ENCODE results near the gene COPS8. TPM values are rescaled to one million over a fixed set of nuclear protein-coding genes. Genes with fewer than 3 reads are reported as not detected.

Gene COPS8
- total and polyA plus RNA-seq, 3 donors from 2014 or later, result 104 to 117 (median 108) TPM

DNA sequence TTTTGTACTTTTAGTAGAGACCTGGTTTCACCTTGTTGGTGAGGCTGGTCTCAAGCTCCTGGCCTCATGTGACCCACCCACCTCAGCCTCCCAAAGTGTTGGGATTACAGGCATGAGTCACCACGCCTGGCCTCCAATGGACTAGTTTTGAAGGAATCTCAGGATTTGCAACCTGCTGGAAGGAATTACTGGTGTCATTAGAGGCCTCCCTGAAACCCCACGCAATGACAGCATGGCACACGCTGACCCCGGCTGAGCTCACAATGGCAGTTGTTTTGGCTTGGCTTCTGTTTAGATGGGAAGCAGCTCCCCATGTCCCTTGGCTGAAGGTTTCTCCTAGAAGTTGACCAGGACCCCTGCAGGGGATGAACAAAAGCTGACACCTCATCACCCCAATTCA is 23.1 kb upstream of the COPS8 start:
- Histone ChIP-seq H3K36me3 (ENCODE audit: low read depth, missing control alignments) (no peaks in the 10 kb centered on the region), H3K9me3 (no peaks in the 10 kb centered on the region), H3K27ac (no peak overlapping the region), H3K27me3 (no peaks in the 10 kb centered on the region), H3K4me1 (peaks cover 3% of the 10 kb centered on the region), H3K4me3 (no peak overlapping the region)
- WGBS, 2 donors, result 81 to 91% methylated on average over 4 of the region's 4 CpGs
- no peak for DNase-seq
- TF ChIP-seq, protein P1, sequence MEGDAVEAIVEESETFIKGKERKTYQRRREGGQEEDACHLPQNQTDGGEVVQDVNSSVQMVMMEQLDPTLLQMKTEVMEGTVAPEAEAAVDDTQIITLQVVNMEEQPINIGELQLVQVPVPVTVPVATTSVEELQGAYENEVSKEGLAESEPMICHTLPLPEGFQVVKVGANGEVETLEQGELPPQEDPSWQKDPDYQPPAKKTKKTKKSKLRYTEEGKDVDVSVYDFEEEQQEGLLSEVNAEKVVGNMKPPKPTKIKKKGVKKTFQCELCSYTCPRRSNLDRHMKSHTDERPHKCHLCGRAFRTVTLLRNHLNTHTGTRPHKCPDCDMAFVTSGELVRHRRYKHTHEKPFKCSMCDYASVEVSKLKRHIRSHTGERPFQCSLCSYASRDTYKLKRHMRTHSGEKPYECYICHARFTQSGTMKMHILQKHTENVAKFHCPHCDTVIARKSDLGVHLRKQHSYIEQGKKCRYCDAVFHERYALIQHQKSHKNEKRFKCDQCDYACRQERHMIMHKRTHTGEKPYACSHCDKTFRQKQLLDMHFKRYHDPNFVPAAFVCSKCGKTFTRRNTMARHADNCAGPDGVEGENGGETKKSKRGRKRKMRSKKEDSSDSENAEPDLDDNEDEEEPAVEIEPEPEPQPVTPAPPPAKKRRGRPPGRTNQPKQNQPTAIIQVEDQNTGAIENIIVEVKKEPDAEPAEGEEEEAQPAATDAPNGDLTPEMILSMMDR (IDR thresholded peaks at IDR 0.05), result no peak
- TF ChIP-seq POLR2A (IDR thresholded peaks at IDR 0.05), result no peak
- intact Hi-C loops (cut with DNase I; ENCODE audit: low total_unique reads), result loop anchor here (10.0 kb wide), 1 partner anchor 718 kb away; no protein-coding TSS in a partner anchor

DNA sequence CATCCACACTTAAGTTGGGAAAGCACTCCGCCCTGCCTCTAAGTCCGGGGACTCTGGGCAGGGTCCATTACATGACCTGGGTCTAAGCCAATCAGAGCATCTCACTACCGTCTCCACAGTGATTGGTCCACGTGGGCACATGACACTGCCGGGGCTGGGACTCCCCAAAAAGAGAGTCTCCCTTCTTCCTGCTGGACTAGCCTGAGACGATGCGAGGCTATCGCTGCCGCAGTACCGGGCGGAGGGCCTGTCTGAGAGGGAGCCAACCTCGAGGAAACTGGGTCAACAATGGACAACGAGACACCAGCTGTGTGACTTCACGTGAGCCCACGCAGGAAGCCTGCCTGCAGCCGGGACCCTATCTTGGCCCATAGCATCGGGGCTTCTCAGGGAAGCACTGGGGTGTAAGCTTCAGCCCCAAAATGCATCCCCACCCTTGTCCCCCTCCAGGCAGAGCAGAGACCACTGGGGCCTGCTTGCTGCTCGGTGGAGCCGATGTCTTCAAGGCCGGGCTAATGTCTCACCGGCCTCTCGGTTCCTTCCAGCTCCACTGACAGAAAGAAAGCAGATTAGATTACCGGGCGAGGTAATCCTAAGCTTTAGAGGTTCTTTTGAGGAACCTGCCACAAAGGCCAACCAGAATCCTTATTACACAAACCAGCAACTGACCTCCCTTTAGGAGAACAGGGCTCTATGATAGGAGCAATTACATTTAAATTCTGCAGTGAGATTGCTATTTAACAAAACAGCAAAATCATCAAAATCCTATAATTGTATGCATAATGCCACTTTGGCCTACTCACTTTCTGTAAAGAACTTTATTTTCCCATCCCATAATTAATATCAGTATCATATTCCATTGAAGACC is 21.3 kb upstream of the COPS8 start:
- DNase-seq, result peak; percentile 27
- Histone ChIP-seq H3K4me3 (peak overlapping the region in 1 of 2 donors; percentile 20), H3K36me3 (ENCODE audit: low read depth, missing control alignments) (no peaks in the 10 kb centered on the region), H3K27me3 (no peaks in the 10 kb centered on the region), H3K4me1 (peaks cover 3% of the 10 kb centered on the region), H3K27ac (no peak overlapping the region), H3K9me3 (no peaks in the 10 kb centered on the region)
- TF ChIP-seq, protein P1 (IDR thresholded peaks at IDR 0.05), result no peak
- TF ChIP-seq POLR2A (IDR thresholded peaks at IDR 0.05), result no peak
- intact Hi-C loops (cut with DNase I; ENCODE audit: low total_unique reads), result loop anchor here (10.0 kb wide), 1 partner anchor 720 kb away; no protein-coding TSS in a partner anchor
- 64 to 65% methylated on average over 24 of the region's 24 CpGs for WGBS, 2 donors

DNA sequence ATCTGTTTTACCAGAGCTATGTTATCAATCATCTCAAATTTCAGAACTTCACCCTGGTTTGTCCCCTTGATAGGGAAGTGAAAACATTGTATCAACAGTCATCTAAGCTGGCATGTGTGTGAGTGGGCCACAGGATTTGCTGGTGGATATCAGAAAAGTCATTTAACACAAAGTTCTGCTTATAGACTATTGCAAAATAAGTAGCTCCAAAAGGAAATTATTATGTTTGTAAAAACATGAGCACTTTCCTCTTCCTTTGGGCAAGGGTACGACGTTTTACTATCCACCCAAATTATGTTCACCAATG is 20.7 kb upstream of the COPS8 start:
- no peak for DNase-seq
- no peak for TF ChIP-seq POLR2A (IDR thresholded peaks at IDR 0.05)
- TF ChIP-seq, protein P1 (IDR thresholded peaks at IDR 0.05), result no peak
- no peak overlapping the region for H3K4me3 ChIP-seq
- H3K36me3 ChIP-seq (ENCODE audit: low read depth, missing control alignments), result no peaks in the 10 kb centered on the region
- H3K27me3 ChIP-seq, result no peaks in the 10 kb centered on the region
- 72 to 74% methylated on average over 2 of the region's 2 CpGs for WGBS, 2 donors
- intact Hi-C loops (cut with DNase I; ENCODE audit: low total_unique reads), result loop anchor here (10.0 kb wide), 1 partner anchor 720 kb away; no protein-coding TSS in a partner anchor
- H3K4me1 ChIP-seq, result peaks cover 3% of the 10 kb centered on the region
- no peaks in the 10 kb centered on the region for H3K9me3 ChIP-seq
- H3K27ac ChIP-seq, result no peak overlapping the region

DNA sequence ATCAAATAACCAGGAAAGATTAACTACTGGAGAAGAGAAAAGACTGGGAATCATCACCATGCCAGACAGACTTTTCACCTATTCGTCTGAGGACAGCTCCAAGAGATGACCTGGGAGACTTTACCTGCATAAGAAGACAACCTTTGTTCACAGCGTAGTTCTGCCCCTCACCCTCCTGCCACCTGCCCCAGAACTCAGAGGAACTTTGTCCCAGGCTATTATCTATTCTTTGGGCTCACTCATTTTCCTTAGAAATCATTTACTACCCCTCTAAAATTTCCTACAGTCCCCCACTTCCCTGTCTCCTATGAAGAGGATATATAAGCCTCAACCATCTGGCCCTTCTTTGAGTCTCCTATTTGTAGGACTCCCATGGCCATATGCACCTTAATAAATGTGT is 19.3 kb upstream of the COPS8 start:
- TF ChIP-seq POLR2A (IDR thresholded peaks at IDR 0.05), result no peak
- TF ChIP-seq, protein P1 (IDR thresholded peaks at IDR 0.05), result no peak
- Histone ChIP-seq H3K27me3 (no peaks in the 10 kb centered on the region), H3K27ac (no peak overlapping the region), H3K36me3 (ENCODE audit: low read depth, missing control alignments) (no peaks in the 10 kb centered on the region), H3K9me3 (no peaks in the 10 kb centered on the region), H3K4me1 (peaks cover 3% of the 10 kb centered on the region), H3K4me3 (no peak overlapping the region)
- no peak for DNase-seq
- WGBS, 2 donors, result 93 to 99% methylated on average over 2 of the region's 2 CpGs
- intact Hi-C loops (cut with DNase I; ENCODE audit: low total_unique reads), result loop anchor here (10.0 kb wide), 1 partner anchor 722 kb away; no protein-coding TSS in a partner anchor

Measured in testis (tissue), 3 donors.